Osteoblast (primary cell): ENCODE data around the gene UBE2R2. TPM values are rescaled to one million over a fixed set of nuclear protein-coding genes. Genes with fewer than 3 reads are reported as not detected.
"Not testable (repeated sequence)": the region's sequence is repeated elsewhere in the genome, so short reads cannot be mapped to it uniquely, and the experiment has no call there.

Experiments used
- DNase-seq: peaks from one replicate; pipeline ENCODE4 v3.0.0; 2011; ENCODE audit warnings: low spot score, mixed read lengths; ENCODE audit not compliant: insufficient read length; ENCODE audit errors: missing footprints
- H2AFZ ChIP-seq: 2 replicates; pipeline ENCODE4 v1.6.0; 2011; ENCODE audit warnings: mild to moderate bottlenecking, low read length
- H3K27ac ChIP-seq: 2 replicates; pipeline ENCODE4 v1.5.1; 2011; ENCODE audit warnings: mild to moderate bottlenecking, low read depth, low read length, moderate library complexity
- H3K27me3 ChIP-seq: 2 replicates; pipeline ENCODE4 v1.6.0; 2012; ENCODE audit warnings: mild to moderate bottlenecking, control low read depth, inconsistent platforms, low read length, moderate library complexity; ENCODE audit not compliant: insufficient read depth
- H3K36me3 ChIP-seq: 2 replicates; pipeline ENCODE4 v1.5.1; 2011; ENCODE audit warnings: mild to moderate bottlenecking, low read length, control low read depth, moderate library complexity; ENCODE audit not compliant: insufficient read depth
- H3K4me1 ChIP-seq: 2 replicates; pipeline ENCODE4 v1.5.1; 2011; ENCODE audit warnings: mild to moderate bottlenecking, low read length, control low read depth, moderate library complexity; ENCODE audit not compliant: insufficient read depth
- H3K4me2 ChIP-seq: 2 replicates; pipeline ENCODE4 v1.6.0; 2011; ENCODE audit warnings: mild to moderate bottlenecking, low read length; ENCODE audit not compliant: insufficient read depth
- H3K4me3 ChIP-seq: fragments of 200-600 bp; sonication (generic); 3 replicates; pipeline ENCODE4 v1.5.1; 2012; ENCODE audit warnings: mild to moderate bottlenecking, low read length, inconsistent platforms; ENCODE audit not compliant: insufficient read depth
- H3K79me2 ChIP-seq: 2 replicates; pipeline ENCODE4 v1.6.0; 2012; ENCODE audit warnings: mild to moderate bottlenecking, low read length, control low read depth, inconsistent platforms; ENCODE audit not compliant: insufficient read depth
- H3K9me3 ChIP-seq: 2 replicates; pipeline ENCODE4 v1.5.1; 2011; ENCODE audit warnings: low read depth, low read length, control low read depth
- H4K20me1 ChIP-seq: 2 replicates; pipeline ENCODE4 v1.6.0; 2012; ENCODE audit warnings: mild to moderate bottlenecking, low read length, control low read depth; ENCODE audit not compliant: insufficient read depth
- total RNA-seq: library from RNA; depleted of rRNA; stranded (reverse); fragments of >200 nt; gene quantifications from 2 replicates; pipeline ENCODE4 v1.2.3, GENCODE V29; 2012
- TF ChIP-seq, protein P1 (sequence below): IDR thresholded peaks from 2 replicates; pipeline ENCODE4 v1.5.1; 2011; ENCODE audit warnings: mild to moderate bottlenecking, low read depth, low read length, moderate library complexity; ENCODE audit errors: extremely low read depth

UBE2R2 gene
- total RNA-seq, 1 donor: 21.4 TPM

DNA sequence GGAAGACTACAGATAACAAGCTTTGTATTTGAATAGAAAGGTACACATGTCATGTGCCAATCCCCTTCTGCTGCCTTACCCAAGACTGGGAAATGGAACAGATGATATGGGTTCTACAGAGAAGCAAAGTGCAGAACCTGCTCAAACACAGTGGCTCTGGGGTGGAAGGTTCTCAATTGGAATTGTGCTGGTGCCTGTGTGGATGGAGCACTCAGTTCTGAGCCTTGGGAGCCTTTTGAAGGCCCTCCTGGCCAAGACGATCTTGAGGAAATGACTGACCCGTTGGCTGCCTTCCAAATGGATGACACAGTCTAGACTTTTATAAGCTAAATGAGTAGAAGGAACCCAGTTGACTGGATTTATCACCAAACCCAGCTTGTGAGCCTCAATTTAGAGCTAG lies 25.8 kb upstream of the UBE2R2 start:
- Histone ChIP-seq H3K4me1 (peaks cover 9% of the 10 kb centered on the region), H2AFZ (no peak overlapping the region), H3K9me3 (no peaks in the 10 kb centered on the region), H3K79me2 (no peaks in the 10 kb centered on the region), H3K27ac (no peak overlapping the region), H3K36me3 (no peaks in the 10 kb centered on the region), H3K4me3 (no peak overlapping the region), H4K20me1 (no peaks in the 10 kb centered on the region), H3K27me3 (peaks cover 4% of the 10 kb centered on the region), H3K4me2 (no peak overlapping the region)
- DNase-seq: peak; percentile 48
- TF ChIP-seq, protein P1, sequence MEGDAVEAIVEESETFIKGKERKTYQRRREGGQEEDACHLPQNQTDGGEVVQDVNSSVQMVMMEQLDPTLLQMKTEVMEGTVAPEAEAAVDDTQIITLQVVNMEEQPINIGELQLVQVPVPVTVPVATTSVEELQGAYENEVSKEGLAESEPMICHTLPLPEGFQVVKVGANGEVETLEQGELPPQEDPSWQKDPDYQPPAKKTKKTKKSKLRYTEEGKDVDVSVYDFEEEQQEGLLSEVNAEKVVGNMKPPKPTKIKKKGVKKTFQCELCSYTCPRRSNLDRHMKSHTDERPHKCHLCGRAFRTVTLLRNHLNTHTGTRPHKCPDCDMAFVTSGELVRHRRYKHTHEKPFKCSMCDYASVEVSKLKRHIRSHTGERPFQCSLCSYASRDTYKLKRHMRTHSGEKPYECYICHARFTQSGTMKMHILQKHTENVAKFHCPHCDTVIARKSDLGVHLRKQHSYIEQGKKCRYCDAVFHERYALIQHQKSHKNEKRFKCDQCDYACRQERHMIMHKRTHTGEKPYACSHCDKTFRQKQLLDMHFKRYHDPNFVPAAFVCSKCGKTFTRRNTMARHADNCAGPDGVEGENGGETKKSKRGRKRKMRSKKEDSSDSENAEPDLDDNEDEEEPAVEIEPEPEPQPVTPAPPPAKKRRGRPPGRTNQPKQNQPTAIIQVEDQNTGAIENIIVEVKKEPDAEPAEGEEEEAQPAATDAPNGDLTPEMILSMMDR: no peak

DNA sequence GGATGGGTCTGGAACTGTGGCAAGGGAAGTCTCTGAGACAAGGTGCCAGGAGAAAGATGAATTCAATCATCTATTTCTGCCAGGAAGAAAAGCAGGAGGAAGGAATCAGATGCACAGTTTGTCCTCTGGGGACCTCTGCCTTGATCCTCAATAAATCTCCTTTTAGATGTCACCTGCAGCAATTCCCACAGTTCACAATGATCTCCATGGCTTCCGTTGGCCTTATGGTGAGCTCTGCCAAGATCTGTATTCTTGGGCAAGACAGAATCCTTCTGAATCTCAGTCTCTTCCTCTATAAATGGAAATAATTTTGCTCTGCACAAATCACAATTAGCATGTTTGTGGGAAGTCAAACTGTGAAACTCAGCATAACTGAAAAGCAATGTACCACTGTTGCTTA lies 23.5 kb upstream of the UBE2R2 start:
- not testable (repeated sequence) for H4K20me1 ChIP-seq, H3K79me2 ChIP-seq, H3K4me2 ChIP-seq, H3K4me1 ChIP-seq, H3K27ac ChIP-seq, DNase-seq, H2AFZ ChIP-seq, H3K9me3 ChIP-seq, H3K36me3 ChIP-seq, H3K4me3 ChIP-seq
- peaks cover 11% of the 10 kb centered on the region for H3K27me3 ChIP-seq

DNA sequence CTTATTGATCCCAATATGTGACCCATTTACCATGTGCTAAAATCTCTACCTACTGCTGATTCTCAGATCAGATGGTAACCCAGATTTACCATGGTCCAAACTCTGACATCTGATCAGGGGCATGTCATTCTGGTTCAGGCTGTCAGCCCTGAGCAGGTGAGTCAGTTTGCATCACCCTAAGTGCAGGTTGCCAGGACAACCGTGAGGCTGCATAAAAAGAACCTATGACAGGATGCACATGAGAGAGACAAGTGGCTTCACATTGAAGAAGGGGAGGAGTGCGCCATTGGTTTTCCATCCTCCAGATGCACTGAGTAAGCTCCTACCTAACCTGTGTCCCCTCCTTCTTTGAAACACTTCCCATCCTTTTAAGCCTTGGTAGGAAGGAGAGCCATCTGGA lies 22.4 kb upstream of the UBE2R2 start:
- H3K4me2 ChIP-seq: no peak overlapping the region
- TF ChIP-seq, protein P1: no peak
- H3K27ac ChIP-seq: no peak overlapping the region
- no peaks in the 10 kb centered on the region for H3K79me2 ChIP-seq
- peaks cover 9% of the 10 kb centered on the region for H3K4me1 ChIP-seq
- H2AFZ ChIP-seq: no peak overlapping the region
- H3K4me3 ChIP-seq: no peak overlapping the region
- peaks cover 11% of the 10 kb centered on the region for H3K27me3 ChIP-seq
- no peaks in the 10 kb centered on the region for H3K9me3 ChIP-seq
- no peak for DNase-seq
- no peaks in the 10 kb centered on the region for H3K36me3 ChIP-seq
- no peaks in the 10 kb centered on the region for H4K20me1 ChIP-seq

DNA sequence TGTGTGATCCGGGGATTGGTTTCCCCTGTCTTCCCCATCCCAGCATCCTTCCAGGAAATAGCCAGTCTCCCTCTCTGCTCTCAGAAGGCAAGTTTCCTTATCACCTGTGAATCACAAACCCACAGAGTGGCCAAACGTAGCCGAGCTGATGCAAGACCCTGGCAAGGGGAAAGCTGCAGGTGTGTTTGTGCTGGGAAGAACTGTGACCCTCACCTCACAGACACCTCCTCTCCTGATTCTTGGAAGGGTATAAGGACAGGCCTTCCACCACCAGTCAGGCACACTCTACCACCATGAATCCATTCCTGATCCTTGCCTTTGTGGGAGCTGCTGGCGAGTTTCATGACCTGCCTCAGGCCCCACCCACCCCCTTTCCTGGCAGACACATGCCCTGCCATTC lies 21.7 kb upstream of the UBE2R2 start, which contains the start of gene PRSS3:
Gene PRSS3, plus strand, starts transcription at position 281 of the 400 bp plus-strand sequence. Its CDS starts 13 bp downstream, at position 294.
- DNase-seq: no peak
- TF ChIP-seq, protein P1: no peak
- Histone ChIP-seq H3K9me3 (no peaks in the 10 kb centered on the region), H3K4me3 (no peak within 1 kb of the TSS), H3K36me3 (no peaks in the 10 kb centered on the region), H2AFZ (no peak within 1 kb of the TSS), H4K20me1 (no peaks in the 10 kb centered on the region), H3K27me3 (peaks cover 11% of the 10 kb centered on the region), H3K79me2 (no peaks in the 10 kb centered on the region), H3K27ac (no peak within 1 kb of the TSS), H3K4me2 (no peak within 1 kb of the TSS), H3K4me1 (peaks cover 9% of the 10 kb centered on the region)
